ENCODE measurements around the gene TOP3B. TPM values are rescaled to one million over a fixed set of nuclear protein-coding genes. Genes with fewer than 3 reads are reported as not detected.
A peak's percentile ranks its signal among the peaks of the same experiment; 100 is the strongest.

The TOP3B gene
- total and polyA plus RNA-seq, 4 donors: 6.0 to 26.9 (median 8.8) TPM

DNA sequence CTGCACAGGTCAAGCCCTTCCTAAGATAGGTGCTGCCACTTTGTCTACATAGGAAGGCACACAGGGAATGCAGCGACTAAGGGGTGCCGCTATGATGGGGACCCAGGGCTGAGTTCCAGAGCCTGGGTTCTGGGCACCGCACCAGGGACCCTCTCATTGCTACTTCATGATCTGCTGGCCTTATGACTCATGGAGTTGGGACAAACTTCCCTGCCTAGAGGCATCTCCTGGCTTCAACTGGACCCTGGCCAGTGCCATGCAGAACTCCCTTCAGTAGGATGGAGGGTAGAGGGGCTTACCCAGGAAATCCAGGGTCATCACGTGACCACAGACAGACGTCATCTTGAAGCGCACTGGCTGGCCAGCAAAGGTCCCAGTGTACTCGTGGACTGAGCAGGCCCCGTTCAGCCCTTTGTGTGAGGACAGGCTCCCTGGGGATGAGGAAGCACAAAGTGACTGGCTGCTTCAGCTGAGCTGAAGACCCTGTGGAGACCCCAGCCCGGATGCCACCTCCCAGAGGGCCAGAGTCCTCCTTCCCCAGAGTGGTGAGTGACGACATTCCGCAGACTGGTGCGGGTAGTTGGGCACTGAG is 8.4 kb downstream of the TOP3B start:
- WGBS: 94% methylated on average over 12 of the region's 12 CpGs
- Histone ChIP-seq H3K9ac (ENCODE audit: low read depth in 1 of 2, low read length in 2 of 2) (no peak overlapping the region), H3K27ac (ENCODE audit: low read depth in 1 of 2, low read length in 2 of 2) (no peak overlapping the region), H3K4me3 (ENCODE audit: low read depth in 1 of 3, low read length in 3 of 3) (no peak overlapping the region), H3K9me3 (ENCODE audit: control insufficient read depth in 4 of 4, low read length in 3 of 4) (no peaks in the 10 kb centered on the region), H3K36me3 (ENCODE audit: control insufficient read depth in 4 of 4, insufficient read depth in 3 of 4, low read depth in 1 of 4, low read length in 3 of 4) (peaks cover 13 to 55% (median 38%) of the 10 kb centered on the region in 4 donors), H3K4me1 (ENCODE audit: control insufficient read depth in 4 of 4, insufficient read depth in 4 of 4, low read length in 3 of 4) (no peaks in the 10 kb centered on the region), H3K27me3 (ENCODE audit: control insufficient read depth in 4 of 4, insufficient read depth in 4 of 4, low read length in 3 of 4) (no peaks in the 10 kb centered on the region)
- no peak for TF ChIP-seq JUND (IDR thresholded peaks at IDR 0.05)
- no peak for TF ChIP-seq FOXA1 (IDR thresholded peaks at IDR 0.05)
- TF ChIP-seq GABPA (IDR thresholded peaks at IDR 0.05 in 1 of 2, conservative IDR thresholded peaks at IDR 0.05 in 1 of 2): no peak
- TF ChIP-seq, protein P1, sequence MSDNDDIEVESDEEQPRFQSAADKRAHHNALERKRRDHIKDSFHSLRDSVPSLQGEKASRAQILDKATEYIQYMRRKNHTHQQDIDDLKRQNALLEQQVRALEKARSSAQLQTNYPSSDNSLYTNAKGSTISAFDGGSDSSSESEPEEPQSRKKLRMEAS (IDR thresholded peaks at IDR 0.05): no peak
- TF ChIP-seq SP1 (IDR thresholded peaks at IDR 0.05): no peak
- DNase-seq (ENCODE audit: low spot score): no peak

DNA sequence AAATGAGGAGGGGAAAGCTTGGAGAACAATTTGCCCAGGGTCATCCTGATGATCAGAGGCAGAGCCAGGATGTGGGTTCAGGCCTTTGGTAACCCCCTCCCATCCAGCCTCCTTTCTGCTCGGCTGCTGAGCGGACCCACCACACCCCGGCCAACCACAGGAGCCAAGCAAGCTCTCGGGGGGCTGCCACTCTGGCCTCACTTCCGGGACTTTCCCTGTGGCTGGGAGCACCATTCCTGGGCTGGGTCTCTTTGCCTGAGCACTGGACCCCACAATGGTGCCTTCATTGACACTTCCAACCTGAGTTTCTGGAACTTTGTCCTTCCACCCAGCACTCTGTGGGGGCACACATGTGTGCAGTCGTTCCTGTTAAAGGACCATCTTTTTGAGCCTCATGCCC is 9.8 kb downstream of the TOP3B start:
- H3K4me1 ChIP-seq (ENCODE audit: control insufficient read depth in 4 of 4, insufficient read depth in 4 of 4, low read length in 3 of 4): no peaks in the 10 kb centered on the region
- H3K9me3 ChIP-seq (ENCODE audit: control insufficient read depth in 4 of 4, low read length in 3 of 4): no peaks in the 10 kb centered on the region
- no peak overlapping the region for H3K4me3 ChIP-seq (ENCODE audit: low read depth in 1 of 3, low read length in 3 of 3)
- no peak for DNase-seq (ENCODE audit: low spot score)
- TF ChIP-seq RXRA (IDR thresholded peaks at IDR 0.05) (no peak), NR2F2 (IDR thresholded peaks at IDR 0.05) (no peak), JUND (IDR thresholded peaks at IDR 0.05) (no peak), RAD21 (IDR thresholded peaks at IDR 0.05) (no peak), HNF4A (conservative IDR thresholded peaks at IDR 0.05) (no peak), GABPA (IDR thresholded peaks at IDR 0.05 in 1 of 2, conservative IDR thresholded peaks at IDR 0.05 in 1 of 2) (no peak), FOXA1 (IDR thresholded peaks at IDR 0.05) (no peak)
- TF ChIP-seq, protein P2, sequence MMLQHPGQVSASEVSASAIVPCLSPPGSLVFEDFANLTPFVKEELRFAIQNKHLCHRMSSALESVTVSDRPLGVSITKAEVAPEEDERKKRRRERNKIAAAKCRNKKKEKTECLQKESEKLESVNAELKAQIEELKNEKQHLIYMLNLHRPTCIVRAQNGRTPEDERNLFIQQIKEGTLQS (IDR thresholded peaks at IDR 0.05): no peak
- TF ChIP-seq, protein P3, sequence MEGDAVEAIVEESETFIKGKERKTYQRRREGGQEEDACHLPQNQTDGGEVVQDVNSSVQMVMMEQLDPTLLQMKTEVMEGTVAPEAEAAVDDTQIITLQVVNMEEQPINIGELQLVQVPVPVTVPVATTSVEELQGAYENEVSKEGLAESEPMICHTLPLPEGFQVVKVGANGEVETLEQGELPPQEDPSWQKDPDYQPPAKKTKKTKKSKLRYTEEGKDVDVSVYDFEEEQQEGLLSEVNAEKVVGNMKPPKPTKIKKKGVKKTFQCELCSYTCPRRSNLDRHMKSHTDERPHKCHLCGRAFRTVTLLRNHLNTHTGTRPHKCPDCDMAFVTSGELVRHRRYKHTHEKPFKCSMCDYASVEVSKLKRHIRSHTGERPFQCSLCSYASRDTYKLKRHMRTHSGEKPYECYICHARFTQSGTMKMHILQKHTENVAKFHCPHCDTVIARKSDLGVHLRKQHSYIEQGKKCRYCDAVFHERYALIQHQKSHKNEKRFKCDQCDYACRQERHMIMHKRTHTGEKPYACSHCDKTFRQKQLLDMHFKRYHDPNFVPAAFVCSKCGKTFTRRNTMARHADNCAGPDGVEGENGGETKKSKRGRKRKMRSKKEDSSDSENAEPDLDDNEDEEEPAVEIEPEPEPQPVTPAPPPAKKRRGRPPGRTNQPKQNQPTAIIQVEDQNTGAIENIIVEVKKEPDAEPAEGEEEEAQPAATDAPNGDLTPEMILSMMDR (IDR thresholded peaks at IDR 0.05; ENCODE audit: low read depth, low read length, missing input control): no peak
- TF ChIP-seq, protein P1 (IDR thresholded peaks at IDR 0.05): no peak
- WGBS: 93% methylated on average over 6 of the region's 6 CpGs
- H3K36me3 ChIP-seq (ENCODE audit: control insufficient read depth in 4 of 4, insufficient read depth in 3 of 4, low read depth in 1 of 4, low read length in 3 of 4): peaks cover 18 to 63% (median 49%) of the 10 kb centered on the region in 4 donors
- no peak overlapping the region for H3K27ac ChIP-seq (ENCODE audit: low read depth in 1 of 2, low read length in 2 of 2)
- H3K9ac ChIP-seq (ENCODE audit: low read depth in 1 of 2, low read length in 2 of 2): no peak overlapping the region
- H3K27me3 ChIP-seq (ENCODE audit: control insufficient read depth in 4 of 4, insufficient read depth in 4 of 4, low read length in 3 of 4): no peaks in the 10 kb centered on the region

DNA sequence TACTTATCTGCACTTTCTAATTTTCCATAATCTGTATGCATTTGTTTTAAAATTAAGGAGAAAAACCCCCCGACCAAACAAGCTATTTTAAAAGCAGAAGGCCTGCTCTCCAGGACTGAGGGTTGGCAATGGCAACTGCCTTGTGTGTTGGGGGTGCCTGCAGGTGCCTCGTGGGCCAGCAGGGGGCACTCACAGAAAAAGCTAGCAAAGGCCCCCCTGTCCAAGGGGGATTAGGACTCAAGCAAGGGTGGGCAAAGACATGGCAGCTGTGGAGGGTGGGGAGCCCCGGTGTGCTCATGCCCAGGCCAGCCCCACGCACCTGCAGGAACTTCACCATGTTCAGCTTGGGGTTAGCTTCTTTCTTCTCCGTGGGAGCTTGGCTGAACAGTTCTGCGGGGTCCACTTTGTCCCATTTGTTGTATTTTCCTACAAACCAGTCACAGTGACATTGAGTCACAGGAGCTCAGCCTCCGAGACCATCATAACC is 10.3 kb downstream of the TOP3B start:
- no peaks in the 10 kb centered on the region for H3K9me3 ChIP-seq (ENCODE audit: control insufficient read depth in 4 of 4, low read length in 3 of 4)
- TF ChIP-seq TAF1 (conservative IDR thresholded peaks at IDR 0.05) (no peak), GABPA (IDR thresholded peaks at IDR 0.05 in 1 of 2, conservative IDR thresholded peaks at IDR 0.05 in 1 of 2) (no peak), RAD21 (IDR thresholded peaks at IDR 0.05) (no peak), SP1 (IDR thresholded peaks at IDR 0.05) (no peak)
- TF ChIP-seq, protein P2 (IDR thresholded peaks at IDR 0.05): no peak
- TF ChIP-seq, protein P3 (IDR thresholded peaks at IDR 0.05; ENCODE audit: low read depth, low read length, missing input control): peak; percentile 65
- WGBS: 70% methylated on average over 7 of the region's 7 CpGs
- H3K4me1 ChIP-seq (ENCODE audit: control insufficient read depth in 4 of 4, insufficient read depth in 4 of 4, low read length in 3 of 4): no peaks in the 10 kb centered on the region
- H3K36me3 ChIP-seq (ENCODE audit: control insufficient read depth in 4 of 4, insufficient read depth in 3 of 4, low read depth in 1 of 4, low read length in 3 of 4): peaks cover 18 to 67% (median 54%) of the 10 kb centered on the region in 4 donors
- no peak overlapping the region for H3K27ac ChIP-seq (ENCODE audit: low read depth in 1 of 2, low read length in 2 of 2)
- no peak overlapping the region for H3K4me3 ChIP-seq (ENCODE audit: low read depth in 1 of 3, low read length in 3 of 3)
- no peaks in the 10 kb centered on the region for H3K27me3 ChIP-seq (ENCODE audit: control insufficient read depth in 4 of 4, insufficient read depth in 4 of 4, low read length in 3 of 4)
- DNase-seq (ENCODE audit: low spot score): peak; percentile 60
- no peak overlapping the region for H3K9ac ChIP-seq (ENCODE audit: low read depth in 1 of 2, low read length in 2 of 2)

Data from liver (tissue), 9 donors.